Stimulated activated CD4-positive, alpha-beta T cell treated with anti-CD3 and anti-CD28 coated beads, Interleukin-1b, Interleukin-23, amount 100 ng/mL, for 24 hours (primary cell): ENCODE results near the gene CCDC13.

Experiments used
- DNase-seq, 4 experiments: peaks; one replicate each; pipeline ENCODE4 v3.0.0-alpha.2; 2020; ENCODE audit warnings: low read depth in 4 of 4, low spot score in 1 of 4

The CCDC13 gene

DNA sequence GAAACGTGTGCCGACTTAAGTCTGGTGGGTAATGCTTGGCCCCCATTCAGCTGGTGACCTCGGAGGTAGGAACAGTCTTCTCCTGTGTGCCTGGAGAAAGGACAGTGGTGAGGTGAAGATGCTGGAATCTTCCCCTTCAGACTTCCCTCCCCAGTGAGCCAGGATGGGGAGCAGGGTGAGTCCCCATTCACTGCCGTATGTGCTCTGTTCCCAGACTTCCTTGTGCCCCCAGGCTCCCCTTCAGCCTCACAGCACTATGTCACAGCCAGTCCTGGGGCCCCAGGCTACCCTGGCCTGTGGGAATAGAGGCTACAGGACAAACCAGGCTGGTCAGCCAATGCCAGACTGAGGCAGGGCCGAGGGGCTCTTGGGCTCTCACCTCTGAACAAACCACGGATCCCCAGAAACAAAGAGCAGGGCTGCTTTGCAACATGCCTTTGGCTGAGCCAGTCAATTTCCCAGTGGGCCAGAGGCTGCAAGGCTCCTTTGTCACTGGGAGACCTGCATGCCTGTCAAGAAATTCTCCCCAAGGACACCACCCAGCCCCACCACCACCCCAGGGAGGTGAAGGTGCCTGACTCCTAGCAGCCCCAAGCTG, 38.7 kb downstream of the CCDC13 start:
- no peak for DNase-seq

DNA sequence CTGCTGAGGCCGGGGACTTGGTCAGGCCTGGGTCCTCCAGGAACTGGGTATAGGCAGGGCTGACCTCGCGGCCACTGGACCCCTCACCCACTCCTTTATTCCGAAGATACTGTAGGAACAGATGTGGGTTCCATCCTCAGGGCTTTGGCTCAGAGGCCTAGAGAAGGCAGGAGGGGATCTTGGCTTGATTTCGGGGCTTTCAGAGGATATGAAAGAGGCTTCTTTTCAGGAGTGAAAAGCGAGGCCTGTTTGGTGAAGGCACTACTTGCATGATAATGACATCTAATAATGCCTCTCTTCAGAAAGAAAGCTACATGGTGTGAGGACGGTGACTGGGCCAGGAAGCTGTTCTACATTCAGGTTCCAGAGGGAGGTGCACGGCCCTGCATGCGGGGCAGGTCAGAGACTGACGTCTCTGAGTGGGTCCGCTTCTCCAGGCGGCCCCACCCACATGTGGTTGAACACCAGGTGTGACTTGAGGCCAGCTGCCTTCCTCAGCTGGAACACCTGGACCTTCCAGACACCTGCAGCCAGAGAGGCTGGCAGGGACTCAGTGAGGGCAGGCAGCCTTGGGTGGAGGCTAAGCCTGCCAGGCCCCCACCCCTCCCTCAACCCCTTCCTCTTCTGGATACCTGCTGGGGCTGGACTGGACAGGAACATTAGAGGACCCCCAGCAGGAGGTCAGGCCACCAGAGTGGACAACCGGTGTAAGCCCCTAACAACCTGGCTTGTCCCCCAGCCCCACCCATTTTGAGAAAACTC, 39.4 kb downstream of the CCDC13 start:
- DNase-seq: no peak

DNA sequence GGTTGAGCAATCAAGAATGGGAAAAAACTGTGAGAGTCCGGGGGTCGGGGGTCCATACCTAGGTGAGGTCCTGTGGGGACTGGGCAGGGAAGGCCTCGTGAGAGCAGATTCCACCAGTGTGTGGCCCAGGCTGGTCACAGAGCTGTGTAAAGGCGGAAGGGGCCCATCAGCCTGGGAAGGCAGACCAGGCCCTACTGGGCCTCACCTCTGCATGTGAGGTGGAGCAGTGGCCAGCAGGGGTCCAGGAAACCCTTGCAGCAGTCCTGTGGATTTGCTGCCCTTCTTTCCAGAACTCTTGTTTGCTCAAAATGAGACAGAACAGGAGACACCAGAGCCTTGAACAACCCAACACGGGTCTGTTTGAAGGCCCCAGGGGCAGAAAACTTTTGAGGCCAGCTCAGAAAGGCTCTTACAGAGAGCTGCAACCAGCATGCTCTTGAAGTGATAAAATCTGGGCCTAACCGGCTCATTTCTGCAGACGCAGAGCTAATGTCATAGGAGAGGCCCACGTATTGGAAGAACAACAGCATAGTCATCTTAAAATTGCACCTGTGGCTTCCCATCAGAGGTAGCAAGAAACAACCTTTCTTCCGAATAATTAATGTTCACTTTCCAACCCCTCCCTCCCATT, 40.1 kb downstream of the CCDC13 start:
- DNase-seq: no peak

DNA sequence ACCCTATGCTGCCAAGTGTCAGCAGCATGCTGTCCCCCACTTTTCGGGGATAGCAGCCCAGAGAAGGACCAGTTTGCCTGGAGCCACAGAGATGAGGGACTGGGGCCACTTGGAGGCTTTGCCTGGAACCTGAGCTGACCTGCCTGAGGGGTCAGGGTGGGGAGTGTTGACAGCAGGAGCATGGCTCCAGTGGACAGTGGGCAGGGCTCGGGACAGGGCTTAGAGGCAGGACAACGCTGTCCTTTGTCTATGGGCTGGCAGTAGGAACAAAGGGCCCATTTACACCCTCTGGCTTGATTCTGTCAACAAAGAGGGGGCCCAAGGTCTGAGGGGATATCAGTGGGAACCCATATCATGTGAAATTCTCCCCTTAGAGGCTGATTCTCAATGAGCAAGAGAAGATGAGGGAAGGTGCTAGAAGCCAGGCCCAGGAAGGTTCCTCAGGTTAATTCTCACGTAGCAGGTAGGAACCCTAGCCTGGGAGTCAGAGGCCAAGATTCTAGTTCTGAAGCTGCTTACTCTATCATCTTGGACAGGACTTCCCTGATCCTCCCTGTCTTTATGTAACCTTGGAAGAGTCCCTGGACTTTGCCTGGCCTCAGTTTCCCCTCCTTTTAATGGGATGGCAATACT, 40.7 kb downstream of the CCDC13 start:
- DNase-seq: no peak

DNA sequence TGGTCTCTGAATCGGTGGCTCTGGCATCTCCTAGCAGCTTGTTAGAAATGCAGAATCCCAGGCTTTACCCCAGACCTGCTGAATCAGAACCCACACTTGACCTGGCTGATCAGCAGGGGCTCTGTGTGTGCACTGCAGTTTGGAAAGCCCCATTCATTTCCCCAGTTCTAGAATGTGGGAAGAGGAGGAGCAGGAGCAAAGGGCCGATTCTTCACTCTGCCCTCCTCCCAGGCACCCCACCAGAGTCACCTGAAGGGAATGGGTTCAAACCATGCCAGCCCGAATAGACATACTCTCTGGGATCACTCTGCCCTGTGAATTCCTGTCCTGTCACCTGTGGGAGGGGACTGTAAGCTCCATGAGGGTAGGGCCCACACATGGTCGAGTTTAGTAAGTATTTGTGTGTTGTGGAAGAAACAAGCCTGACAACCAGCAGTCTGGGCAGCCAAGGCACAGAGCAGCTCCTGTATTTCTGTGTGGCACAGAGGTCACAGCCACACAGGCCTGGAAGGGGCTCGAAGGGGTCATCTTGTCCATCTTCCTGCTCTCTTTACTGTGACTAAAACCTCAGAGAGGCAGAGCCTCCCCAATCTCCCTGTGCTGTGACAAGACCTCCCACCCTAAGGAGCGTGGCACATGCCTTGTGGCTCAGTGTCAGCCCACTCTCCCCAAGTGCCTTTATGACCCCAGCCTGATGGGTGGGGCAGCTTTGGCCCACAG, 41.4 kb downstream of the CCDC13 start:
- no peak for DNase-seq

DNA sequence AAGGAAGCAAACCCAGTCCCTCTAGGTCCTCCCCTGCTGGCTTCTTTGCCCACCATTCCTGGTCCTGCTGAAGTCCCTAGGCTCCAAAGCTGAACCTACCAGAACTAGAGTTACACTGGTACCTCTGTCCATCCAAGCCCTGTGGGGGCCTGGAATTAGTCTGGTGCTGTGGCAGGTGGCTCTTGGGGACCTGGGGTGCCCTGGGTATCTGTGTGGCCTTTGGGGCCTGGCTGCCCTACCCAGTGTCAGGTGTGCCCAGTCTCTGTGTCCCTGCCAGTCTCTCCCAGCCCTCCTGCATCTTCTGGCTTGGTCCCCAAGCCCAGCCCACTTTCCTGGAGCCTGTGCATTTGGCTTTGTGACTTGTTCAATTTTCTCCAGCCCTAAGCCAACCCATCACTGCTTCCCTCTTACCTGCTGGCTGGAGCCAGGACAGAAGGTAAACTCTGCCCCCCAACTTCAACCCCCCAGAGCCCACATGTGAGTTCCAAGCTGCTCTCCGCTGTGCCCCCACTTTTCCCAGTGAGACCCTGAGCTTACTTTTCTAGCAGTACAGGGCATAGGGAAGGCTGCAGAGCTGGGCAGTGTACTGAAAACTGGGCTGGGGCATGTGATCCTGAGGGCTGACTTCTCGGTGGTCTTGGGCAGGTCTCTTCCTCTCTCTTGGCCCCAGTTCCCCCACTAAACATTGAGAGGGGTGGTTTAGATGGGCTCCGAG, 42.2 kb downstream of the CCDC13 start:
- no peak for DNase-seq

DNA sequence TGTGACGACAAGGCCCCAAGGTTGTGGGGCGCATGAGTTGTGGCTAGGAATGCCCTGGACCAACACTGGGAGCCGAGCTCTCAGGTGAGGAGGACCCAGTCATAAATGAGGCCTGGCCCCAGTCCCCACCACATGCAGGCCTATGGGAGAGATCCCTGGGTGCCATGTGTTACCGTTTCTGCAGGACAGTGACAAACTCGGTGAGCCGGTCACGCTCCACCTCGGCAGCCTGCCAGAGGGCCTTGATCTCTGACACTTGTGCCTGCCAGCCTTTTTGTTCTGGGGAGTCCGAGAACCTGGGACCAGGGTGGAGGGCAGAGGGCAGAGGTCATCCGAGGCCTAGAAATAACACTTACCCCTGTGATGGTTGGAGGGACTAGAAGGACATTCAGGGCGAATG, 42.8 kb downstream of the CCDC13 start:
- DNase-seq: no peak

DNA sequence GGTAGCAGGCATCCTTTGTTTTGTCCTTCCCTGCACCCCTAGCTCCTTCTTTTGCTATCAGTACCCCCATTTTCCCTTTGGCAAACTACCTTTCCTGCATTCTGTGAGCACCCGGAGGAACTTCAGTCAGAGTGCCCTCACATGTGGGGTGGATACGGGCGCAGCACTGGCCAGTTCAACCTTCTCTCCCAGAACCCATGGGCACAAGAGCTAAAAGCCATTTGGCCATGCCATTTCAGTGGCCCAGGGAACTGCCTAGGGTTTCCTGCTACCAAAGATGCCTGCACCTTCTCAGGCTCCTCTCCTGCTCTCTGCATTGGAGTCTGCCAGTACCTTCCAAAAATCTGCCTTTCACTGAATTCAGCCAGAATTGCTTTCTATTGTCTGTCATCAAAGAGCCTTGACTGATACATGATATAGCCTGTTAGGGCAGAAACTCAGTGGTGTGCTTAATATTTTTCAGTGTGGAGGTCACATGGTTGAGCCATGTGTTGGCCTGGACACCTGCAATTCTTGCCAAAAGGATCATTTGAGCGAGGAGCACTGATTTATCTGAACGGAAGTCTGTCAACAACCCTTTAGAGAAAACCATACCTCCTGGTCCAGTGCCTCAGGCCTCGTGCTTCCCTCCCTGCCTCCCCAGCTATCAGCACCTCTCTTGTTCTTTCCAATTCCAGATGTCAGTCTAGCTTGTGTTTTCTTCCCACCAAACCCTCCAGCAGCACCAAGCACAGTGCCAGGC, 43.5 kb downstream of the CCDC13 start:
- no peak for DNase-seq

DNA sequence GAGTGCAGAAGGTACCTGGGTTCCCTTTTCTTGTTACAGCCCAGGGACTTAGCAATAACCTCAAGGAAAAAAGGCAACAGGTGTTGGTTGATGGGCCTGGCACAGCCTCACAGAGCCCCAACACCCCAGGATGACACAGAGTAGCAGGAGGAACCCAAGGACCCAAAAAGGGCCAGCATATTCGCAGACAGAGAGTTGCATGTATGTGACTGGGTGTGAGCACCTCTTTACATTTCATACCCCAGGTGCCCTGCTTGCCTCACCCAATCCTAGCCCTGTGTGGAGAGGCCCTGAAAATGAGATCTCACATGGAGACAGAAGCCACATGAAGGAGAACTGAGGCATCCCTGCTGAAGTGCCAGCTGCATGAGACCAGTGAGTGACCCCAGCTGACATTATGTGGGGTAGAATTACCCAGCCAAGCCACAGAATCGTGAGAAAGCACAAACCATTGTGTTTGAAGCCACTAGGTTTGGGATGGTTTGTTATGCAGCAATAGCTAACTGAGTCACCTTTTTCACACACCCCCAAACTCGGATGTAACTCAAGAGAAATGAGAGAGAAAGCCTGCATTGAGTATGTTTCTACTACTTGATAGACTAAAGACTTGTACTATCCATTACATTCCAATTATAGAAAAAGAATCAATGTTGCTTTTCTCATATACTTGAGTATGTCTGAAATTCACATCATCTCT, 44.2 kb downstream of the CCDC13 start:
- no peak for DNase-seq

DNA sequence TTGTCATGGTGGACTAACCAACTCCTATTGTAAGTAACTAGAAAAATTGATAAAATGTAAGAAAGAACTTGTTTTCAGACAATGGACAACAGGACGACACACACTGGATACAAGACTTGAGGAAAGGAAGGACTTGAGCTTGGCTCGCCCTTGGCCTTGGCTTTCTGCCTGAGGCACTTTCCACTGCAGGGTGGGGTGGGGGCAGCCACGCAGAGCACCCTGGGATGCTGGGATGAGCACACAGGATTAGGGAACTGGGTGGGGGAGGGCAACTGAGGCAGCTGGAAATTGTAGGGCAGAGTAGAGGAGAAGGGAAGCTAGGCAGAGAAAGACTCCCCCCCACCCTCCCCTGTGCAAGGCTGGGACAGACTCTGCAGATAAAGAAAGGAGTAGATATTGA, 45.0 kb downstream of the CCDC13 start:
- DNase-seq: no peak

DNA sequence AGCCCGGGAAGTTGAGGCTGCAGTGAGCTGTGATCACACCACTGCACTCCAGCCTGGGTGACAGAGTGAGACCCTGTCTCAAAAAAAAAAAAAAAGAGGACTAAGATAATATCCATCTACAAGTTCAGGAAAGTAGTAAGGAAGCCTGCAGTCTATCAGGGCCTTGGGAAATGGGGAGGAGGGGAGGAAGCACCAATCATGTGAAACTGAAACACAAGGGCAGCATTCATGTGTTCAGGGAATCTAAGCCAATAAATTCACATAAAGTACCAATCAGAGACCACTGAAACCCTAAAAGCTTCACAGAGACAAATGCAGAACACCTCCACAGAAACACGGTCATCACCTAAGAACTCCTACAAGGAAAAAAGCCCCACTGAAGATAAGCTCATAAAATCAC, 47.6 kb downstream of the CCDC13 start:
- DNase-seq: no peak

DNA sequence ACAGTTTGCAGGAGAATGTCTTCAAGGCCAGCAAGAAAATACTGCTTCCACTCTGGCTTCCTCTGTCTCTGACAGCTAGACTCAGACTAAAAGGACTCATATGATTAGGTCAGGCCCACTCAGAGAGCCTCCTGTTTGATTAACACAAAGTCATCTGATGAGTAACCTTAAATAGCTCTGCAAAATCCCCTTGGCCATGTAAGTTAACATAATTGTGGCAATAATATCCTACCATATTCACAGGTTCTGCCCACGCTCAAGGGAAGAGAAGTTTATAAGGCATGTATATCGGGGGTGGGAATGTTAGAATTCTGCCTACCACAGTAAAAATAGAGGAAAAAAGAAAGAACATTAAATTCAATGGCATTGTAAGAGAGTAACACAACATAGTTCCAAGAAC, 49.8 kb downstream of the CCDC13 start:
- DNase-seq: no peak
